Pancreas (tissue), 10 donors: ENCODE results near the gene PTPRU. TPM values are rescaled to one million over a fixed set of nuclear protein-coding genes. Genes with fewer than 3 reads are reported as not detected.

Experiments
- ATAC-seq, 4 donors: fragments of 200-7000 bp; cut with Tn5 transposase; one replicate each; pipeline versions ENCODE4 v1.8.0 to v1.9.1; 2020; ENCODE audit warnings: mild to moderate bottlenecking in 4 of 4, moderate library complexity in 4 of 4
- DNase-seq, 6 donors: peaks; one replicate each; pipeline ENCODE4 v3.0.0-alpha.2; 2020
- FAIRE-seq: peaks from 2 replicates; lab custom pipeline; 2012; peaks lifted over from hg19 to GRCh38; lab: Jason Lieb, UNC
- H3K27ac ChIP-seq, 4 donors: fragments of 200-600 bp; sonication (generic); 1 replicate in 3 of 4; 2 replicates in 1 of 4; pipeline versions ENCODE4 v1.5.0 to v1.8.0; 2020
- H3K27me3 ChIP-seq, 4 donors: fragments of 200-600 bp; one replicate each; pipeline ENCODE4 v1.8.0; 2021
- H3K36me3 ChIP-seq, 3 donors: fragments of 200-600 bp; sonication (generic) in 1 of 3; one replicate each; pipeline versions ENCODE4 v1.5.0 to v1.8.0; 2020 to 2021
- H3K4me1 ChIP-seq, 3 donors: fragments of 200-600 bp; one replicate each; pipeline ENCODE4 v1.8.0; 2021
- H3K4me3 ChIP-seq, 4 donors: fragments of 200-600 bp; sonication (generic) in 2 of 4; one replicate each; pipeline versions ENCODE4 v1.5.0 to v1.8.0; 2020 to 2021
- H3K9me3 ChIP-seq, 4 donors: fragments of 200-600 bp; one replicate each; pipeline ENCODE4 v1.8.0; 2021
- CTCF ChIP-seq, 4 donors: fragments of 200-600 bp; sonication (generic) in 3 of 4; IDR thresholded peaks; one replicate each; pipeline versions ENCODE4 v1.5.0 to v1.8.0; 2021; ENCODE audit warnings: antibody characterized with exemption in 4 of 4
- WGBS, 2 donors: extraction: QIAGEN DNeasy Blood & Tissue Kit; methylation state at CpG; one replicate each; pipeline ENCODE4 v1.1.7; 2013; 5-methylcytosine and 5-hydroxymethylcytosine counted together
- intact Hi-C, 3 donors: fragments of 100-400 bp; cut with DNase I; formaldehyde crosslinking; loops; one replicate each; pipeline versions ENCODE4 v1.11.1 to v1.14.2; 2022
- polyA plus RNA-seq, 2 donors: library from polyadenylated mRNA; stranded (reverse); fragments of 200-250 nt; gene quantifications; one replicate each; pipeline ENCODE4 v1.2.3, GENCODE V29; 2013
- total RNA-seq, 6 donors: library from RNA; stranded (reverse); fragmentation: NEBNext Ultra II Directional in 4 of 6; extraction: Animal tissue kit (Norgen Biotek cat#: 25700) in 4 of 6; gene quantifications; one replicate each; pipeline versions ENCODE4 v1.2.1 to v1.2.4, GENCODE V29; 2021 to 2023
- donor health status: healthy with polysubstance abuse.
- donor health status: DM: no; HTN: no; CAD: no; lungs with moderate emphysema.
- donor health status: DM: no; HTN: no; CAD: no.
- donor health status: control.
- donor health status: control.
- donor health status: Bipolar disorder and iron deficiency.
- donor health status: DM: yes; HTN: yes; CAD: no.
- donor health status: DM: no; HTN: no; CAD: no.
- donor health status: DM: no; HTN: no; CAD: no.
- donor health status: DM: yes; HTN: yes; CAD: no.

PTPRU gene
- total and polyA plus RNA-seq, 8 donors, result 12.3 to 20.9 (median 15.2) TPM

- no peaks in the 10 kb centered on the region for H3K27me3 ChIP-seq
- ATAC-seq (no peak), FAIRE-seq (no peak), DNase-seq (no peak)
- no peaks in the 10 kb centered on the region for H3K9me3 ChIP-seq
- intact Hi-C loops, result no loop called here
- no peaks in the 10 kb centered on the region for H3K36me3 ChIP-seq
- no peak overlapping the region for H3K27ac ChIP-seq
- 83 to 87% methylated on average over 6 of the region's 6 CpGs for WGBS, 2 donors
- no peak overlapping the region for H3K4me3 ChIP-seq
- no peaks in the 10 kb centered on the region for H3K4me1 ChIP-seq
- no peak for TF ChIP-seq CTCF (IDR thresholded peaks at IDR 0.05)
These were observed 127.9 kb downstream of the PTPRU start for GRCh38 chr1:29364101-29364678.

GRCh38 chr1:29365906-29366670 lies 129.8 kb downstream of the PTPRU start:
- Histone ChIP-seq H3K4me3 (no peak overlapping the region), H3K4me1 (no peaks in the 10 kb centered on the region), H3K27me3 (no peaks in the 10 kb centered on the region), H3K9me3 (no peaks in the 10 kb centered on the region), H3K36me3 (no peaks in the 10 kb centered on the region), H3K27ac (no peak overlapping the region)
- no peak for FAIRE-seq
- intact Hi-C loops, result no loop called here
- TF ChIP-seq CTCF (IDR thresholded peaks at IDR 0.05), result no peak
- WGBS, 2 donors, result 76 to 82% methylated on average over 11 of the region's 11 CpGs
- ATAC-seq, result no peak
- no peak for DNase-seq

- TF ChIP-seq CTCF (IDR thresholded peaks at IDR 0.05), result no peak
- FAIRE-seq (no peak), DNase-seq (no peak), ATAC-seq (no peak)
- Histone ChIP-seq H3K27ac (no peak overlapping the region), H3K4me3 (no peak overlapping the region), H3K9me3 (no peaks in the 10 kb centered on the region), H3K4me1 (no peaks in the 10 kb centered on the region), H3K36me3 (no peaks in the 10 kb centered on the region), H3K27me3 (no peaks in the 10 kb centered on the region)
- intact Hi-C loops, result no loop called here
- 50 to 65% methylated on average over 17 of the region's 17 CpGs for WGBS, 2 donors
These were observed 132.9 kb downstream of the PTPRU start for GRCh38 chr1:29368936-29369932.

GRCh38 chr1:29370067-29370466 lies 133.7 kb downstream of the PTPRU start:
- FAIRE-seq (no peak), ATAC-seq (no peak), DNase-seq (no peak)
- TF ChIP-seq CTCF (IDR thresholded peaks at IDR 0.05), result no peak
- no peaks in the 10 kb centered on the region for H3K9me3 ChIP-seq
- H3K27ac ChIP-seq, result no peak overlapping the region
- H3K4me1 ChIP-seq, result no peaks in the 10 kb centered on the region
- H3K4me3 ChIP-seq, result no peak overlapping the region
- H3K36me3 ChIP-seq, result no peaks in the 10 kb centered on the region
- intact Hi-C loops, result no loop called here
- 56 to 57% methylated on average over 3 of the region's 3 CpGs for WGBS, 2 donors
- H3K27me3 ChIP-seq, result peaks cover 0 to 4% (median 0%) of the 10 kb centered on the region in 4 donors
